ENCODE results near the gene SMIM12.
"Not testable (repeated sequence)": the region's sequence is repeated elsewhere in the genome, so short reads cannot be mapped to it uniquely, and the experiment has no call there.

SMIM12 gene

GRCh38 chr1:34824817-34825454 lies 34.6 kb downstream of the SMIM12 start:
- Histone ChIP-seq H3K18ac (ENCODE audit: low read length) (no peak overlapping the region), H2AK5ac (ENCODE audit: low read depth, low read length) (no peak overlapping the region), H4K8ac (ENCODE audit: low read depth, low read length) (no peak overlapping the region), H2BK12ac (ENCODE audit: low read length) (no peak overlapping the region), H3K14ac (ENCODE audit: low read length) (no peak overlapping the region), H4K91ac (ENCODE audit: low read depth, low read length, poor library complexity) (no peak overlapping the region), H3K36me3 (replicated peaks in 1 of 2; ENCODE audit: control insufficient read depth in 2 of 2, insufficient read depth in 2 of 2, low read length in 2 of 2) (no peaks in the 10 kb centered on the region), H2BK120ac (ENCODE audit: low read depth, low read length) (no peak overlapping the region), H3K9me3 (replicated peaks in 1 of 2; ENCODE audit: control insufficient read depth in 2 of 2, insufficient read depth in 1 of 2, low read depth in 1 of 2, low read length in 2 of 2) (peaks cover 0 to 4% of the 10 kb centered on the region in 2 donors), H3K4me3 (ENCODE audit: low read length in 2 of 2) (no peak overlapping the region), H3K4ac (ENCODE audit: low read length) (no peak overlapping the region), H2AFZ (ENCODE audit: low read length) (peak overlapping the region; percentile 23), H3K27me3 (ENCODE audit: control insufficient read depth in 3 of 3, insufficient read depth in 3 of 3, low read depth in 1 of 3, low read length in 3 of 3) (no peaks in the 10 kb centered on the region), H3K27ac (replicated peaks; ENCODE audit: low read length) (no peak overlapping the region), H2BK15ac (ENCODE audit: low read length) (no peak overlapping the region), H3K4me1 (ENCODE audit: control insufficient read depth in 2 of 2, insufficient read depth in 1 of 2, low read depth in 1 of 2, low read length in 2 of 2) (peaks cover 2 to 15% of the 10 kb centered on the region in 2 donors), H3K79me1 (ENCODE audit: low read depth, low read length) (no peaks in the 10 kb centered on the region), H3K23ac (ENCODE audit: low read depth, low read length, poor library complexity) (no peak overlapping the region), H3K9ac (ENCODE audit: low read depth, low read length, poor library complexity) (no peak overlapping the region), H3K4me2 (ENCODE audit: insufficient read depth, low read length, poor library complexity, severe bottlenecking) (no peak overlapping the region), H2BK5ac (ENCODE audit: low read length) (no peak overlapping the region)
- no peak for DNase-seq (ENCODE audit: low spot score)
- WGBS, 2 donors (ENCODE audit: extremely low coverage in 2 of 2, insufficient read length in 2 of 2, insufficient replicate concordance in 1 of 2), result no CpG with 5 or more reads among the region's 3 CpGs

- peaks cover 0 to 4% of the 10 kb centered on the region in 2 donors for H3K9me3 ChIP-seq (replicated peaks in 1 of 2; ENCODE audit: control insufficient read depth in 2 of 2, insufficient read depth in 1 of 2, low read depth in 1 of 2, low read length in 2 of 2)
- no peak overlapping the region for H3K4me2 ChIP-seq (ENCODE audit: insufficient read depth, low read length, poor library complexity, severe bottlenecking)
- H3K27ac ChIP-seq (replicated peaks; ENCODE audit: low read length), result no peak overlapping the region
- H3K4me3 ChIP-seq (ENCODE audit: low read length in 2 of 2), result no peak overlapping the region
- H2AFZ ChIP-seq (ENCODE audit: low read length), result no peak overlapping the region
- no peak overlapping the region for H3K23ac ChIP-seq (ENCODE audit: low read depth, low read length, poor library complexity)
- H2BK12ac ChIP-seq (ENCODE audit: low read length), result no peak overlapping the region
- no peak overlapping the region for H2BK120ac ChIP-seq (ENCODE audit: low read depth, low read length)
- no CpG with 5 or more reads among the region's 3 CpGs for WGBS, 2 donors (ENCODE audit: extremely low coverage in 2 of 2, insufficient read length in 2 of 2, insufficient replicate concordance in 1 of 2)
- H3K14ac ChIP-seq (ENCODE audit: low read length), result no peak overlapping the region
- H3K27me3 ChIP-seq (ENCODE audit: control insufficient read depth in 3 of 3, insufficient read depth in 3 of 3, low read depth in 1 of 3, low read length in 3 of 3), result no peaks in the 10 kb centered on the region
- no peak overlapping the region for H4K91ac ChIP-seq (ENCODE audit: low read depth, low read length, poor library complexity)
- H2BK5ac ChIP-seq (ENCODE audit: low read length), result no peak overlapping the region
- H3K36me3 ChIP-seq (replicated peaks in 1 of 2; ENCODE audit: control insufficient read depth in 2 of 2, insufficient read depth in 2 of 2, low read length in 2 of 2), result no peaks in the 10 kb centered on the region
- H2AK5ac ChIP-seq (ENCODE audit: low read depth, low read length), result no peak overlapping the region
- no peak overlapping the region for H3K4ac ChIP-seq (ENCODE audit: low read length)
- DNase-seq (ENCODE audit: low spot score), result no peak
- H2BK15ac ChIP-seq (ENCODE audit: low read length), result no peak overlapping the region
- no peaks in the 10 kb centered on the region for H3K79me1 ChIP-seq (ENCODE audit: low read depth, low read length)
- no peak overlapping the region for H3K9ac ChIP-seq (ENCODE audit: low read depth, low read length, poor library complexity)
- peaks cover 2 to 12% of the 10 kb centered on the region in 2 donors for H3K4me1 ChIP-seq (ENCODE audit: control insufficient read depth in 2 of 2, insufficient read depth in 1 of 2, low read depth in 1 of 2, low read length in 2 of 2)
- no peak overlapping the region for H4K8ac ChIP-seq (ENCODE audit: low read depth, low read length)
- H3K18ac ChIP-seq (ENCODE audit: low read length), result no peak overlapping the region
These were observed 37.3 kb downstream of the SMIM12 start for GRCh38 chr1:34822202-34822601.

- H3K4me3 ChIP-seq (ENCODE audit: low read length in 2 of 2); H3K14ac ChIP-seq (ENCODE audit: low read length); H3K4ac ChIP-seq (ENCODE audit: low read length); H3K23ac ChIP-seq (ENCODE audit: low read depth, low read length, poor library complexity); H3K18ac ChIP-seq (ENCODE audit: low read length); H3K9me3 ChIP-seq (replicated peaks in 1 of 2; ENCODE audit: control insufficient read depth in 2 of 2, insufficient read depth in 1 of 2, low read depth in 1 of 2, low read length in 2 of 2); H3K79me1 ChIP-seq (ENCODE audit: low read depth, low read length); H2AK5ac ChIP-seq (ENCODE audit: low read depth, low read length); H3K4me1 ChIP-seq (ENCODE audit: control insufficient read depth in 2 of 2, insufficient read depth in 1 of 2, low read depth in 1 of 2, low read length in 2 of 2); H2BK120ac ChIP-seq (ENCODE audit: low read depth, low read length); H3K9ac ChIP-seq (ENCODE audit: low read depth, low read length, poor library complexity); H3K27ac ChIP-seq (replicated peaks; ENCODE audit: low read length); DNase-seq (ENCODE audit: low spot score); H3K27me3 ChIP-seq (ENCODE audit: control insufficient read depth in 3 of 3, insufficient read depth in 3 of 3, low read depth in 1 of 3, low read length in 3 of 3); H4K91ac ChIP-seq (ENCODE audit: low read depth, low read length, poor library complexity); H2AFZ ChIP-seq (ENCODE audit: low read length); H4K8ac ChIP-seq (ENCODE audit: low read depth, low read length); H3K4me2 ChIP-seq (ENCODE audit: insufficient read depth, low read length, poor library complexity, severe bottlenecking); H3K36me3 ChIP-seq (replicated peaks in 1 of 2; ENCODE audit: control insufficient read depth in 2 of 2, insufficient read depth in 2 of 2, low read length in 2 of 2); H2BK5ac ChIP-seq (ENCODE audit: low read length); H2BK15ac ChIP-seq (ENCODE audit: low read length); H2BK12ac ChIP-seq (ENCODE audit: low read length): not testable (repeated sequence)
- WGBS, 2 donors (ENCODE audit: extremely low coverage in 2 of 2, insufficient read length in 2 of 2, insufficient replicate concordance in 1 of 2), result no CpG with 5 or more reads among the region's 2 CpGs
These were observed 40.7 kb downstream of the SMIM12 start for GRCh38 chr1:34818862-34819261.

GRCh38 chr1:34816778-34817177 lies 42.8 kb downstream of the SMIM12 start:
- H2BK5ac ChIP-seq (ENCODE audit: low read length), result no peak overlapping the region
- no peak overlapping the region for H3K9ac ChIP-seq (ENCODE audit: low read depth, low read length, poor library complexity)
- H3K79me1 ChIP-seq (ENCODE audit: low read depth, low read length), result no peaks in the 10 kb centered on the region
- H3K18ac ChIP-seq (ENCODE audit: low read length), result no peak overlapping the region
- no peak overlapping the region for H4K91ac ChIP-seq (ENCODE audit: low read depth, low read length, poor library complexity)
- WGBS, 2 donors (ENCODE audit: extremely low coverage in 2 of 2, insufficient read length in 2 of 2, insufficient replicate concordance in 1 of 2), result no CpG with 5 or more reads among the region's 3 CpGs
- no peak overlapping the region for H2BK120ac ChIP-seq (ENCODE audit: low read depth, low read length)
- H2BK12ac ChIP-seq (ENCODE audit: low read length), result no peak overlapping the region
- no peak for DNase-seq (ENCODE audit: low spot score)
- no peaks in the 10 kb centered on the region for H3K36me3 ChIP-seq (replicated peaks in 1 of 2; ENCODE audit: control insufficient read depth in 2 of 2, insufficient read depth in 2 of 2, low read length in 2 of 2)
- H3K4ac ChIP-seq (ENCODE audit: low read length), result no peak overlapping the region
- no peak overlapping the region for H3K27ac ChIP-seq (replicated peaks; ENCODE audit: low read length)
- peaks cover 0 to 1% of the 10 kb centered on the region in 2 donors for H3K4me1 ChIP-seq (ENCODE audit: control insufficient read depth in 2 of 2, insufficient read depth in 1 of 2, low read depth in 1 of 2, low read length in 2 of 2)
- no peak overlapping the region for H2AFZ ChIP-seq (ENCODE audit: low read length)
- H3K9me3 ChIP-seq (replicated peaks in 1 of 2; ENCODE audit: control insufficient read depth in 2 of 2, insufficient read depth in 1 of 2, low read depth in 1 of 2, low read length in 2 of 2), result no peaks in the 10 kb centered on the region
- no peak overlapping the region for H3K23ac ChIP-seq (ENCODE audit: low read depth, low read length, poor library complexity)
- no peak overlapping the region for H3K4me2 ChIP-seq (ENCODE audit: insufficient read depth, low read length, poor library complexity, severe bottlenecking)
- H3K14ac ChIP-seq (ENCODE audit: low read length), result no peak overlapping the region
- H2BK15ac ChIP-seq (ENCODE audit: low read length), result no peak overlapping the region
- no peak overlapping the region for H3K4me3 ChIP-seq (ENCODE audit: low read length in 2 of 2)
- H2AK5ac ChIP-seq (ENCODE audit: low read depth, low read length), result no peak overlapping the region
- no peak overlapping the region for H4K8ac ChIP-seq (ENCODE audit: low read depth, low read length)
- no peaks in the 10 kb centered on the region for H3K27me3 ChIP-seq (ENCODE audit: control insufficient read depth in 3 of 3, insufficient read depth in 3 of 3, low read depth in 1 of 3, low read length in 3 of 3)

All from neuronal stem cell (in vitro differentiated cells).